Measurements from ENCODE around the gene GMPPB.
"Not testable (repeated sequence)": the region's sequence is repeated elsewhere in the genome, so short reads cannot be mapped to it uniquely, and the experiment has no call there.

The GMPPB gene

DNA sequence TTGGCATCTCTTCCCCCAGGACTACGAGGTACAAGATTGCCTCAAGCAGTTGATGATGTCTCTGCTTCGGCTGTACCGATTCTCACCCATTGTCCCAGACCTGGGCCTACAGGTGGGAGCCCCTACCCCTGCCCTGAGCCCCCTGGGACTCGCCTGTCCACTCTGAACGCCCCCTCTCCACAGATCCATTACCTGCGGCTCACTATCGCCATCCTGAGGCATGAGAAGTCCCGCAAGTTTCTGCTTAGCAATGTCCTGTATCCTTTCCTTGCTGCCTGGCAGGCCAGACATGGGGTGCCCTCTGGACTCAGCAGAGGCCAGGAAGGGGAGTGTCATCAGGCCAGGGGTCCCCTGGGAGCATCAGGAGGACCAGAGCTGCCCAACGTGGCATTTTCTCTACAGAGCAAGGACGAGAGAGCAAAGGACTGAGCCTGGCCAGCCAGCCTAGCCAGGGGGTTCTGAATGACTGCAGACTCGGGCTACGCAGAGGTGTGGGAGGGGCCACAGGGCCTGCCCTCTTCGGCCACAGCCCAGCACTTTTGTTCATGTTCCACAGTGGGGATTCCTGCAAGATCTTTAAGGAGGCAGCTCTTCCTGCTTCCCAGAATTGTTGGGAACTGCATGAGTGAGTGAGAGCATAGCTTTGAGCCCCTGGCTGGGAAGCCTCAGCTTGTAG is 23.2 kb downstream of the GMPPB start:
- no peak for TF ChIP-seq POLR2A (IDR thresholded peaks at IDR 0.05; ENCODE audit: low read depth, low read length)
- DNase-seq (ENCODE audit: insufficient read length, low spot score) (no peak), FAIRE-seq (no peak)

- no peak for FAIRE-seq
- no peak for TF ChIP-seq POLR2A (IDR thresholded peaks at IDR 0.05; ENCODE audit: low read depth, low read length)
Observed at GRCh38 chr3:49700014-49700413, 23.7 kb downstream of the GMPPB start.

GRCh38 chr3:49699281-49699979 is 24.3 kb downstream of the GMPPB start:
- no peak for FAIRE-seq
- TF ChIP-seq POLR2A (IDR thresholded peaks at IDR 0.05; ENCODE audit: low read depth, low read length): no peak
- DNase-seq (ENCODE audit: insufficient read length, low spot score): no peak

More at GRCh38 chr3:49700014-49700413, 23.7 kb downstream of the GMPPB start:
- DNase-seq (ENCODE audit: insufficient read length, low spot score): no peak

- not testable (repeated sequence) for DNase-seq (ENCODE audit: insufficient read length, low spot score); FAIRE-seq
Observed at GRCh38 chr3:49695350-49696015, 28.3 kb downstream of the GMPPB start.

DNA sequence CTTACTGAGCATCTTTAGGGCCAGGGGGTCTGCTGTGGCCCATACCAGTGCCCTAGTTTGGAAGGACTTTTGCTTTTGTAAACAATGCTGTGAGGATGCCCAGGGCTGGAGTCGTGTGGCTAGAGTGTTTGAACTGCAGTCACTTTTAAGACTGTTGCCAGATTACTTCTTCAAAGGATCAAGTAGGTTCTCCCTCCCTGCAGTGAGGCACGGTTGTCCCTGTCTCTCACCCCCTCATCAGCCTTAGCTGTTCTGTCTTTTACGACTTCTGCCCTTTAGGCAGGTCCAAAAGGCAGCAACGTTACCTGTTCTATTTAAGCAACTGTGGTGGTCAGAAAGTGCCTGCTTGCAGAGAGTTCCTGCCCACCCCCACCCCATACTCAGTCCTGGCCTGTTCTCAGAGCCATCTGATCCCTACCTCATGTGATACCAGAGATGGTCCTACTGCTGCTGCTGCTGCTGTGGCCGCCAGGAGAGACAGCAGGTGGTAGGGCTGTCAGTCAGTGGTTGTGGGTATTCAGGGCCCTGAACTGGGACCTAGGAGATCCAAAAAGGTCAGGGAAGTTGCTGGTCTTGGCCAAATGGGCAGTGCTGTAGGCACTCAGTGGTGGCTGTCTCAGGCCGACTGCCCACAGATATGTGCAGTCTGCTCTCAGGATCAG is 29.2 kb downstream of the GMPPB start:
- DNase-seq (ENCODE audit: insufficient read length, low spot score); FAIRE-seq: not testable (repeated sequence)

- not testable (repeated sequence) for FAIRE-seq; DNase-seq (ENCODE audit: insufficient read length, low spot score)
Observed at GRCh38 chr3:49691481-49691880, 32.3 kb downstream of the GMPPB start.

GRCh38 chr3:49690856-49691255 is 32.9 kb downstream of the GMPPB start:
- DNase-seq (ENCODE audit: insufficient read length, low spot score); FAIRE-seq: not testable (repeated sequence)

DNA sequence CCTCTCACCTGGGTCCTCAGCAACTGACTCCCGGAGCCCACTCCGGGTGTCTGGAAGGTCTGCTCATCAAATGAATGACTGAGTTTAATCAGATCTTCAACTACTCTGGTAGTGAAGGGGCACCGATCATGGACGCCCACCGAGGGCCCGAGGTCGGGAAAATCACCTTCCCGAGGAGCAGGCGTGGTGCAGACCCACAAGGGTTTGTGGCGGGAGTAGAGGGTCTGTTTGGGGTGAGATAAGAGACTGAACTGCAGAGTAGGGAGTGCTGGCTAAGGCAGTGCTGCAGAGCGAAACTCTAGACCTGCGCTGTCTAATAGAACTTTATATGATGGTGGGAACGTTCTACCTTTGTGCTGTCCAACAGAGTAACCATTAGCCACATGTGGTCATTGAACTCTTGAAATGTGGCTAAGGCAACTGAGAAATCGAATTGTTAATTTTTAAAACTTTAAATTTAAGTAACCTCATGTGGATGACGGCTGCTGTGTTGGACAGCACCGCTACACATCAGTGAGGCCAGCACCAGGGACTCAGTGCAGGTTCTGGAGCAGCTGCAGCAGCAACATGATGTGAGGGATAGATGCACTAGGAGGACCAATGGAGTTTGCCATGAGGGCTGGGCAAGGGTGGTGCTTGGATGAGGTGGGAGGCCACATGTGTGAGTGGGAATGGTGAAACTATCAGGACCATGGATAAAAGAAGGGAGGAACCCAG is 33.7 kb downstream of the GMPPB start:
- DNase-seq (ENCODE audit: insufficient read length, low spot score); FAIRE-seq: not testable (repeated sequence)

DNA sequence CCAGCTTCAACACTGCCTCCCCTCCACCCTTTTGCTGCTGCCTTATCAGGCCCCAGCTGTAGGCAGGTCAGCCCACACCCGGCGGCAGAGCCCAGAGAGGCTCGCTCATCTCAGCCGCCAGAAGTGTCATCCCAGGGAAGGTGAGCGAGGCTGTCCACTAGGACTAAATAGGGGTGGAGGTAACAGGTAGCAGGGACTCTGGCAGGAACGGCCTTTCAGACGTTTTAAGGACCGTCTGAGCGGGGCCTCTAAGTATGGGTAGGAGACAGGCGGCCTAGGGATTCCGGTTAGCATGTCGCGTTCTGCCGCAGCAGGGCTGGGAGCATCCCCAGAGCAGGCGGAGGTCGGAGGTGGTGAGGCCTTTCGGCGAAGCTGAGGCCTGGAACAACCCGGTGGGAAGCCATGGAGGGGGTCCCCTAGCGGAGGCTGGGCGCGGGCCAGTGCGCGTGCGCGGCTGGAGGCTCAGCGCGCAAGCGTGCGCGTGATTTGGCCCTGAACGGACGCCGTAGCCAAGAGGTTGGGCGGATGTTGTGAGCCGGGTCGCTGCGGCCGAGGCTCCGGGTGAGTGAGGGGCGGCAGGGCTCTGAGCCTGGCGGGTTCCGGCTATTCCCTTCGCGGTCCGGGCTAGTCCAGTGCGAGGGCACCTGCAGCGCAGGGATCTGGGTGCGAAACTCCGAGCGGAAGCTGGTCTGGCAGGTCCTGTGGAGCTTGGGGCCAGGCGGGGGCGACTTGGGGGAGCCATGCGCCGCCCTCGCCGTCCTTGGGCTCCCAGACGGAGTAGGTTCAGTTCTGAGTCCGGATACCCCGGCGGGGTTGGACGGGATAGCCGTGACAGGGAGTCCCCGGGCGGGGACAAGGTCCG is 34.5 kb downstream of the GMPPB start, which contains the start of the genes MST1 and RNF123:
TSS of gene MST1 (minus strand) at position 429 of the 862 bp plus-strand sequence. CDS start 783 bp downstream, outside the sequence.
TSS of gene RNF123 (plus strand) at position 512 of the 862 bp plus-strand sequence. CDS start 1,609 bp downstream, outside the sequence.
- peak; percentile 81 for TF ChIP-seq POLR2A (IDR thresholded peaks at IDR 0.05; ENCODE audit: low read depth, low read length)
- DNase-seq (ENCODE audit: insufficient read length, low spot score) (peak; percentile 77), FAIRE-seq (no peak)

DNA sequence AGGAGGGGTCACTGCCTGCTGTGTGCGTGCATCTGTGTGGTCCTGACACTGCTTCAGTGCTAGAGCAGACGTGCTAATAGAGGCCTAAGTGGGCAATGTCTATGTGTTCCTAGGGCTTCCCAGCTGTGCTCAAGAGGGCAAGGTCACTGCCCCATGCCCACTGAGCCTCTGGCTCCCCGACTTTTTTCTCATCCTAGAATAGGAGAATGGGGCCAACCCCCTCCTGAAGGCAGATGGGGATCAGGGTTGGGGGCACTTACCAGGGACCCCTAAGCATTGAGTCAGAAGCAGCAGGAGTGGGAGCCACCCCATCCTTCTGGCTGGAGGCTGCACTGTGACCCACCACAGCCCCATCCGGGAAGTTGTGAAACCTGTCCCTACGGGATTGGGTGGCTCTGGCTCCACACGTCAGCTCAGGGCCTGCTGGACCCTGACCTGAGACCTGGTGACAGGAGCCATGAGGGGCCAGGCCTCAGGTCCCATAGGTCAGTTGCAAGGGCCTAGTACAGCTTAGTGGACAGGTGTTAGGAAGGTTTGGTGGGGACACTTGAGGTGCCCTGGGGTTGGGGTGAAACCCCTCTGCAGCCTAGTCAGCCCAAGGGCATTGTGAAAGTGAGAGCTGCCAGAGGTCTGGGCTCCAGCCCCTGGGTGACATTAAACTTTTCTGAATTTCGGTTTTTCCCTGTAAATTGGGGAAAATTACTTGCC is 35.3 kb downstream of the GMPPB start:
- DNase-seq (ENCODE audit: insufficient read length, low spot score); FAIRE-seq: not testable (repeated sequence)

GRCh38 chr3:49687424-49687795 is 36.3 kb downstream of the GMPPB start:
- not testable (repeated sequence) for DNase-seq (ENCODE audit: insufficient read length, low spot score); FAIRE-seq

GRCh38 chr3:49686769-49687423 is 36.9 kb downstream of the GMPPB start:
- DNase-seq (ENCODE audit: insufficient read length, low spot score); FAIRE-seq: not testable (repeated sequence)

GRCh38 chr3:49686346-49686745 is 37.4 kb downstream of the GMPPB start:
- not testable (repeated sequence) for DNase-seq (ENCODE audit: insufficient read length, low spot score); FAIRE-seq

GRCh38 chr3:49685846-49686245 is 37.9 kb downstream of the GMPPB start:
- not testable (repeated sequence) for FAIRE-seq; DNase-seq (ENCODE audit: insufficient read length, low spot score)

GRCh38 chr3:49685103-49685502 is 38.6 kb downstream of the GMPPB start:
- not testable (repeated sequence) for DNase-seq (ENCODE audit: insufficient read length, low spot score); FAIRE-seq

DNA sequence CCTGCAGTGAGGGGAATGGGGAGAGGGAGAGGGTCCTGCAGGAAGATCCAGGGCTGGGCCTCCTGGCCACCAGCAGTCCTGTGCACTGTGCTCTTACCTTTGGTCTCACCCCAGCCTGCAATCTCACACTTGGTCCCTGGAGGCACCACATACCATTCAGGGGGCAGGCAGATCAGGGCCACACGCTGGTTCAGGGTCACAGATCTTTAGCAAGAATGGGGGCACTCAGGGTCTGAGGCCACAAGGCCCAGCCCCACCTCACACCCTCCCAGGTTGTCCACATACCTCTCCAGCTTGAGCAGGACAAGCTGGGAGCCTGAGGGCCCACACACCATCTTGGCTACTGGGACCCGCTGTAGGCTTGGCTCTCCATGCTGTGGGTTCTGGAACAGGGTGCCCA is 39.3 kb downstream of the GMPPB start:
- not testable (repeated sequence) for DNase-seq (ENCODE audit: insufficient read length, low spot score); FAIRE-seq
